Measurements from ENCODE around the gene TTC28. TPM values are rescaled to one million over a fixed set of nuclear protein-coding genes. Genes with fewer than 3 reads are reported as not detected.

Gene TTC28
- total and polyA plus RNA-seq, 2 donors (not counting 3 experiments of a cell fraction or from before 2014, with no cell fraction given), result 16.5 to 51.1 TPM

GRCh38 chr22:27966168-27967064 is 713.2 kb downstream of the TTC28 start:
- DNase-seq (ENCODE audit: low read depth, low spot score), result no peak
- Histone ChIP-seq H3K4me3 (replicated peaks in 1 of 3; ENCODE audit: insufficient read depth in 1 of 3, low read depth in 1 of 3, low read length in 3 of 3) (no peak overlapping the region), H3K79me2 (ENCODE audit: control insufficient read depth, insufficient read depth, low read length) (no peaks in the 10 kb centered on the region), H3K4me2 (ENCODE audit: insufficient read depth, low read length) (no peak overlapping the region), H3K4me1 (ENCODE audit: control insufficient read depth, extremely low read depth, insufficient read depth, low read length) (peaks cover 3% of the 10 kb centered on the region), H2AFZ (ENCODE audit: low read depth, low read length) (no peak overlapping the region), H3K9me1 (replicated peaks; ENCODE audit: control insufficient read depth, extremely low read depth, insufficient read depth, low read length) (no peaks in the 10 kb centered on the region), H3K9ac (replicated peaks; ENCODE audit: extremely low read depth, insufficient read depth, low read length) (no peak overlapping the region), H3K27me3 (ENCODE audit: control insufficient read depth in 2 of 2, insufficient read depth in 2 of 2, low read length in 2 of 2) (no peaks in the 10 kb centered on the region), H4K20me1 (replicated peaks; ENCODE audit: control insufficient read depth, extremely low read depth, insufficient read depth, low read length) (no peaks in the 10 kb centered on the region), H3K27ac (ENCODE audit: insufficient read depth, low read depth, low read length) (no peak overlapping the region), H3K9me3 (replicated peaks; ENCODE audit: control insufficient read depth, insufficient read depth, low read length) (no peaks in the 10 kb centered on the region), H3K36me3 (ENCODE audit: control insufficient read depth in 2 of 2, extremely low read depth in 1 of 2, insufficient read depth in 2 of 2, low read length in 2 of 2) (no peaks in the 10 kb centered on the region)
- ChIA-PET CTCF (interaction anchor here (0.7 kb wide), 1 partner anchor 15 kb away, joined by 3 read pairs; no protein-coding TSS in a partner anchor), POLR2A (no interaction called here)
- intact Hi-C loops (cut with micrococcal nuclease), result no loop called here
- no TSS peak for BruUV-seq (replicated peaks)
- no peak for FAIRE-seq
- dilution Hi-C loops (cut with MboI; ENCODE audit: extremely low pct_ligation_motif_present, low sequenced_read_pairs), result no loop called here
- TF ChIP-seq MYC (IDR thresholded peaks at IDR 0.05; ENCODE audit: low read depth, low read length), result no peak
- TF ChIP-seq POLR2A (IDR thresholded peaks at IDR 0.05; ENCODE audit: low read depth, low read length), result no peak
- no peak for TF ChIP-seq CTCF (IDR thresholded peaks at IDR 0.05; ENCODE audit: extremely low read depth in 1 of 2, insufficient read depth in 1 of 2, low read depth in 1 of 2, low read length in 2 of 2)
- TF ChIP-seq POLR2AphosphoS5 (IDR thresholded peaks at IDR 0.05; ENCODE audit: insufficient read depth, low read depth, low read length), result no peak
- no peak for TF ChIP-seq FOS (IDR thresholded peaks at IDR 0.05; ENCODE audit: borderline replicate concordance, insufficient read depth, low read length)
- TF ChIP-seq GATA2 (IDR thresholded peaks at IDR 0.05; ENCODE audit: insufficient read depth, insufficient read length, low read depth, low read length), result no peak
- no peak for TF ChIP-seq JUN (IDR thresholded peaks at IDR 0.05; ENCODE audit: borderline replicate concordance, insufficient read depth, insufficient read length, low read depth)
- no peak for TF ChIP-seq MAX (IDR thresholded peaks at IDR 0.05; ENCODE audit: insufficient read depth, insufficient read length)

Measured in endothelial cell of umbilical vein (primary cell).